Activated CD4-positive, alpha-beta memory T cell treated with anti-CD3 and anti-CD28 coated beads, Interleukin-2, amount 10 ng/mL, durations not matched to agents 7 days and 5 days (primary cell): ENCODE data around the gene SNRK. TPM values are rescaled to one million over a fixed set of nuclear protein-coding genes. Genes with fewer than 3 reads are reported as not detected.

ENCODE experiments used
- CTCF ChIA-PET: fragments of 350-600 bp; sonication (Branson Sonifier 250); formaldehyde crosslinking; loops from one replicate; lab custom pipeline; 2021; ENCODE audit warnings: antibody characterized with exemption, inconsistent platforms; lab: Charles Lee
- POLR2A ChIA-PET: fragments of 350-600 bp; sonication (Branson Sonifier 250); formaldehyde crosslinking; loops from one replicate; lab custom pipeline; 2021; ENCODE audit warnings: antibody characterized with exemption; lab: Charles Lee
- DNase-seq: peaks from one replicate; pipeline ENCODE4 v3.0.0-alpha.2; 2020
- H3K27ac Mint-ChIP-seq: one replicate; pipeline ENCODE4 v1.8.0; 2021; ENCODE audit warnings: mild to moderate bottlenecking, mixed read lengths
- H3K27me3 Mint-ChIP-seq: one replicate; pipeline ENCODE4 v1.8.0; 2021; ENCODE audit warnings: mixed read lengths
- H3K36me3 Mint-ChIP-seq: one replicate; pipeline ENCODE4 v1.8.0; 2021; ENCODE audit warnings: low read depth, mixed read lengths
- H3K4me1 Mint-ChIP-seq: one replicate; pipeline ENCODE4 v1.8.0; 2021; ENCODE audit warnings: mixed read lengths
- H3K4me3 Mint-ChIP-seq: one replicate; pipeline ENCODE4 v1.8.0; 2021; ENCODE audit warnings: mild to moderate bottlenecking, mixed read lengths
- H3K9me3 Mint-ChIP-seq: one replicate; pipeline ENCODE4 v1.8.0; 2021; ENCODE audit warnings: mixed read lengths
- total RNA-seq, 2 experiments: library from RNA; stranded (reverse); gene quantifications; one replicate each; pipeline ENCODE4 v1.2.3, GENCODE V29; 2021

Gene SNRK
- total RNA-seq, 2 experiments from 2014 or later, result 71.0 to 73.1 TPM

DNA sequence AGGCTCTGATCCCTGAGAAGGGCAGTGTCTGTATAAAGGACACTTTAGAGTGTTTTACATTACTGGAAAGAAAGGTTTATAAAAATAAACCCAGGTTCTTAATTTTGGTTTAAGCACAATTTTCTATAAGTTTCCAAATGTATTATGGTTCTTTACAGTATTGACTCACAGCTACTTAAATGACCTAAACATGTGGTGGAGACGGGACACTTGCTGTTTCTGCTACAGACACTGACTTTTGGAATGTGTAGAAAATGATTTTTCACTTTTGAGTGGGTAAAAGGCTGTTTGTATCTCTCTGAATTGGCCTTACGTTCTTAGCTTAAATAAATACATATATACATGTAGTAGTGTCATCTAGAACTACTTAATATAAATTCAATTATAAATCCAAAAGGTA lies 55.4 kb downstream of the SNRK start:
- ChIA-PET CTCF (no interaction called here), POLR2A (no interaction called here)
- Mint-ChIP-seq H3K27me3 (no peaks in the 10 kb centered on the region), H3K36me3 (peaks cover 95% of the 10 kb centered on the region), H3K4me1 (peaks cover 49% of the 10 kb centered on the region), H3K4me3 (no peak overlapping the region), H3K9me3 (peaks cover 16% of the 10 kb centered on the region), H3K27ac (no peak overlapping the region)
- no peak for DNase-seq

DNA sequence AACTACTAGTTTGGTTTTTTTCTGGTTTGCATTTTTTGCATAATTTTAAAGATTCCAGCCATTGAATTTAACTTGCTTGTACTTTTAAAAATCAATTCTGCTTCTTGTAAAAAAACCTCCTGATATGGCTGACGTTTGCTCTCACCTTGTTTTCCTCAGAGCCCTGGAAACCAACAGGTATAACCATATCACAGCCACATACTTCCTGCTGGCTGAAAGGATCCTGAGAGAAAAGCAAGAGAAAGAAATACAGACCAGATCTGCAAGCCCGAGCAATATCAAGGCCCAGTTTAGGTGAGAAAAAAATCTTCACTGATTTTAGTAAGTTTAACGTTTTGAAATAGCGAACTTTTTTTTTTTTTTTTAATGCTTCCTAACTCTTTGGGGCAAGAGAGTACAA lies 56.8 kb downstream of the SNRK start:
- CTCF ChIA-PET, result no interaction called here
- peaks cover 12% of the 10 kb centered on the region for H3K9me3 Mint-ChIP-seq
- H3K4me1 Mint-ChIP-seq, result peaks cover 61% of the 10 kb centered on the region
- no peak for DNase-seq
- peak overlapping the region; percentile 3 for H3K27ac Mint-ChIP-seq
- H3K36me3 Mint-ChIP-seq, result peaks cover 95% of the 10 kb centered on the region
- H3K4me3 Mint-ChIP-seq, result no peak overlapping the region
- H3K27me3 Mint-ChIP-seq, result no peaks in the 10 kb centered on the region
- POLR2A ChIA-PET, result interaction anchor here (1.5 kb wide), 1 partner anchor 46 kb away, joined by 4 read pairs; no protein-coding TSS in a partner anchor

DNA sequence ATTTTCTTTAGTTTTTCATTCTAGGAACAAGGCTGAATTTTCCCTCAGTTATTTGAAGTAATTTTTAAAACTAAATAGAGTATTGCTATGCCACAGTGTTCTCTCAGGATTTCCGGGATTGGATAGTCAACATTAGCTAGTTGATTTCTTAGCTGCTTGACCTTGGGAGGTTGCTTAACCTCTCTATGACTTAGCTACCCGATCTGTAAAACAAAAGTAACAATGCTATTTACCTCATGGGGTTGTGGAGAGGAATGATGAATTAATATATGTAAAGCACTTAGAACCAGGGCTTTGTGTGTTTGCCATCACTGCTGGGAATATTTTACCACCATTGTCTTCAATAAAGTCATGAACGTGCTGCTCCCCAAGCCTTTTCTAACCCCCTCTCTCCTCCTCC lies 57.5 kb downstream of the SNRK start:
- Mint-ChIP-seq H3K27ac (no peak overlapping the region), H3K4me1 (peaks cover 68% of the 10 kb centered on the region), H3K9me3 (peaks cover 7% of the 10 kb centered on the region), H3K36me3 (peaks cover 95% of the 10 kb centered on the region), H3K4me3 (no peak overlapping the region), H3K27me3 (no peaks in the 10 kb centered on the region)
- CTCF ChIA-PET, result interaction anchor here (1.4 kb wide), 1 partner anchor 44 kb away, joined by 3 read pairs; no protein-coding TSS in a partner anchor
- DNase-seq, result no peak
- POLR2A ChIA-PET, result interaction anchor here (1.5 kb wide), 1 partner anchor 46 kb away, joined by 4 read pairs; no protein-coding TSS in a partner anchor

DNA sequence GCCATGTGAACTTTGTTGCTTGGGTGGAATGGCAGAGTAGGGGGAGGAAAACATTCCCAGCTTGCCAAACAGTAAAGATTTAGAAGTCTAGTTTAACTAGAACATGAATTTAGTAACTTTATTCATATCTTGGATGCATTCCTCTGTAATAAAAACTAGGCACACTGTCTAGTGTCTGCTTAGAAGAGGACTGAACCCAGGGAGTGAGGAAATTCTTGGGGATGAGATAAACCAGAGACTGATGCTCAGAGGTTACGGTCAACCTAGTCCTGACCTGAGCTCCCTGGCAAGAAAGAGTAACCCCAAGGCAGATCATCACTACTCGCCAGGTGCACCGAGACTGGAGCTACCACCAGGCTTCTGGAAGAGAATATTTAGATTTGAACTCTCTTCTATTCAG lies 58.2 kb downstream of the SNRK start:
- H3K27ac Mint-ChIP-seq, result peak overlapping the region; percentile 45
- POLR2A ChIA-PET, result interaction anchor here (1.1 to 4.1 kb wide), 4 partner anchors 45 to 278 kb away, joined by 3 to 43 read pairs (median 23); partner anchors contain the start of genes ANO10 and SNRK
- no peak overlapping the region for H3K4me3 Mint-ChIP-seq

DNA sequence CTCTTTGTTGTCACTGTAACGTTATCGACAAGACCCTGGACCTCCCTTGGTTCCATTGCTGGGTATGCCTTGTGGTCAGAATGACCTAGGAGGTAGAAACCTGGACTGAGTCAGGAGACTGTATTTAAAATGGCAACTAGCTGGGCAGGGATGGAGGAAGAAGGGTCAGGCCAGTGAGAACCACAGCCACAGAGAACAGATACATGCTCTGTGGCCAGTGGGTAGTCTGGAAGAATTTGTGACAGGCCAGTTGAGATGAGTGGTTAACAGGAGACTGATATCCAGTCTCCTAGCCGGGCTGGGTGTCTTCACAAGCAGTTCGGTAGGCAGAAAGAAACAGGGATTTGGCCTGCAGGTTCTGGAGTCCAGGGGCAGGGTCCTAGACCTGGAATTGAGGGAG lies 58.9 kb downstream of the SNRK start:
- H3K27ac Mint-ChIP-seq, result peak overlapping the region; percentile 89
- no peaks in the 10 kb centered on the region for H3K27me3 Mint-ChIP-seq
- peaks cover 67% of the 10 kb centered on the region for H3K4me1 Mint-ChIP-seq
- DNase-seq, result no peak
- ChIA-PET POLR2A (interaction anchor here (1.1 to 4.1 kb wide), 7 partner anchors 44 to 277 kb away, joined by 3 to 43 read pairs (median 21); partner anchors contain the start of genes ANO10 and SNRK), CTCF (interaction anchor here (0.8 to 1.9 kb wide), 4 partner anchors 45 to 183 kb away, joined by 3 to 5 read pairs (median 4); no protein-coding TSS in a partner anchor)
- H3K36me3 Mint-ChIP-seq, result peaks cover 97% of the 10 kb centered on the region
- H3K9me3 Mint-ChIP-seq, result no peaks in the 10 kb centered on the region
- no peak overlapping the region for H3K4me3 Mint-ChIP-seq

More for the DNA sequence above, 58.2 kb downstream of the SNRK start:
- CTCF ChIA-PET, result interaction anchor here (0.8 to 1.4 kb wide), 3 partner anchors 45 to 182 kb away, joined by 3 to 4 read pairs (median 3); no protein-coding TSS in a partner anchor
- peaks cover 95% of the 10 kb centered on the region for H3K36me3 Mint-ChIP-seq
- DNase-seq, result no peak
- peaks cover 72% of the 10 kb centered on the region for H3K4me1 Mint-ChIP-seq
- H3K27me3 Mint-ChIP-seq, result no peaks in the 10 kb centered on the region
- H3K9me3 Mint-ChIP-seq, result peaks cover 6% of the 10 kb centered on the region

DNA sequence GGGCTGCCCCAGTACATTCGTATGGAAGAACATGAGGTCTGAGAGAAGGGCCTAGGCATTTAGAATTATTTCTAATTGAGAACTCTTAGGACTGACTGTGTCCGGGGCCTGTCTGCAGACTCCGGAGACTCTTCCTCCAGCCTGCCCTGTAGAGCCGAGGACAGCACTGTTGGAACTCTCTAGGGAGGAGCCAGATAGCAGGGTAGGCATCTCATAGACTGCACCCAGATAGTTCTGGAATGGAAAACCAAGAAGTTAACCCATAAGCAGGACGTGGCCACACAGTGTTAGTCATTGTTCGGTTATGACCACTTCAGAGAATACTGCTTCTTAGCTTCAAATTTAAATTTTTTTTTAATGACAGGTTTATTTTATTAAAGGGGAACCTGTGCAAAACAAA lies 59.5 kb downstream of the SNRK start:
- Mint-ChIP-seq H3K36me3 (peaks cover 97% of the 10 kb centered on the region), H3K9me3 (peaks cover 5% of the 10 kb centered on the region), H3K4me1 (peaks cover 68% of the 10 kb centered on the region), H3K27ac (peak overlapping the region; percentile 89), H3K4me3 (no peak overlapping the region), H3K27me3 (no peaks in the 10 kb centered on the region)
- POLR2A ChIA-PET, result interaction anchor here (1.1 to 4.1 kb wide), 8 partner anchors 10 to 276 kb away, joined by 3 to 43 read pairs (median 16); partner anchors contain the start of genes ANO10 and SNRK
- CTCF ChIA-PET, result interaction anchor here (0.5 to 1.9 kb wide), 4 partner anchors 55 to 157 kb away, joined by 5 to 9 read pairs (median 6); partner anchors contain the start of gene SNRK
- peak; percentile 45 for DNase-seq

DNA sequence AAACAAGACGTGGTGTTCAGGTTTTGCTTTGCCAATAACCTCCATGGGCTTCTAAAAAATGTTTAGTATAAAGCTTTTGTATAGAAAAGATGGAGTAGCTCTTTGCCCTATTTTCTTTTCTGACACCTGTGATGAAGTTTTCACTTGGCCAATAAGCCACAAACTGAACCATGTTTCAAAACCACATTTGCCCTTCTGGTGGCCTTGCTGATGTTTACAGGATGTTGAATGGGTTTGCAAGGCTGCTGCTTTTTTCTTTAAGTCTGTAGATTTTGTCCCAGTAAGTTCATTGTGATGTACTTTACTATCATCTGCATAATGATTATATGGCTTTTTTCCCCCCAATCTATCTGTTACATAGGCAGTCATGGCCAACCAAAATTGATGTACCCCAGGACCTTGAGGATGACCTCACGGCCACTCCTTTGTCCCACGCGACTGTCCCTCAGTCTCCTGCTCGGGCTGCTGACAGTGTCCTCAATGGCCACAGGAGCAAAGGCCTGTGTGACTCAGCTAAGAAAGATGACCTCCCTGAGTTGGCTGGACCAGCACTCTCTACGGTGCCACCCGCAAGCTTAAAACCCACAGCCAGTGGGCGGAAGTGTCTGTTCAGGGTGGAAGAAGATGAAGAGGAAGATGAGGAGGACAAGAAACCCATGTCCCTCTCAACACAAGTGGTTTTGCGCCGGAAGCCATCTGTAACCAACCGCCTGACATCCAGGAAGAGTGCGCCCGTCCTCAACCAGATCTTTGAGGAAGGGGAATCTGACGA lies 60.8 kb downstream of the SNRK start:
- peak overlapping the region; percentile 35 for H3K4me3 Mint-ChIP-seq
- no peaks in the 10 kb centered on the region for H3K27me3 Mint-ChIP-seq
- peak; percentile 75 for DNase-seq
- H3K4me1 Mint-ChIP-seq, result peaks cover 71% of the 10 kb centered on the region
- peak overlapping the region; percentile 87 for H3K27ac Mint-ChIP-seq
- ChIA-PET POLR2A (interaction anchor here (0.6 to 4.1 kb wide), 14 partner anchors 9 to 321 kb away, joined by 3 to 43 read pairs (median 8); partner anchors contain the start of gene SNRK), CTCF (interaction anchor here (1.1 to 1.9 kb wide), 5 partner anchors 9 to 156 kb away, joined by 3 to 9 read pairs (median 6); partner anchors contain the start of gene SNRK)
- H3K9me3 Mint-ChIP-seq, result peaks cover 17% of the 10 kb centered on the region
- peaks cover 98% of the 10 kb centered on the region for H3K36me3 Mint-ChIP-seq

DNA sequence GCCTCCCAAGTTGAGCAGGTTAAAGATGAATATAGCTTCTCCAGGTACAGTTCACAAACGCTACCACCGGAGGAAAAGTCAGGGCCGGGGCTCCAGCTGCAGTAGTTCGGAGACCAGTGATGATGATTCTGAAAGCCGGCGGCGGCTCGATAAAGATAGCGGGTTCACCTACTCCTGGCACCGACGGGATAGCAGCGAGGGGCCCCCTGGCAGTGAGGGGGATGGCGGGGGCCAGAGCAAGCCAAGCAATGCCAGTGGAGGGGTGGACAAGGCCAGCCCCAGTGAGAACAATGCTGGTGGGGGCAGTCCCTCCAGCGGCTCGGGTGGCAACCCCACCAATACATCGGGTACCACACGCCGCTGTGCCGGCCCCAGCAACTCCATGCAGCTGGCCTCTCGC lies 61.4 kb downstream of the SNRK start:
- peaks cover 65% of the 10 kb centered on the region for H3K4me1 Mint-ChIP-seq
- CTCF ChIA-PET, result interaction anchor here (1.4 kb wide), 1 partner anchor 30 kb away, joined by 6 read pairs; no protein-coding TSS in a partner anchor
- H3K36me3 Mint-ChIP-seq, result peaks cover 98% of the 10 kb centered on the region

DNA sequence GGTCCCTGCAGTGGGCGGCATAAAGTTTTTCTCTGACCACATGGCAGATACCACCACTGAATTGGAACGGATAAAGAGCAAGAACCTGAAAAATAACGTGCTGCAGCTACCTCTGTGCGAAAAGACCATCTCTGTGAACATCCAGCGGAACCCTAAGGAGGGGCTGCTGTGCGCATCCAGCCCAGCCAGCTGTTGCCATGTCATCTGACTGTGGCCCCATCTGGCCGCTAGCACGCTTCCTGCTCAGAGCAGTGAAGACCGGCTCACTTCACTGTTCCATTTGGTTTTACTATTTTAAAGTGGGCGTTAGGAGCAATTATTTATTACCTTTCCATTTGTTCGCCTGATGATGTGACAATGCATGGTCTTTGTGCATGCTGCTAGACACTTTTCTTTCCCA lies 62.0 kb downstream of the SNRK start:
- H3K9me3 Mint-ChIP-seq, result peaks cover 27% of the 10 kb centered on the region
- no peak overlapping the region for H3K4me3 Mint-ChIP-seq
- peaks cover 59% of the 10 kb centered on the region for H3K4me1 Mint-ChIP-seq
- CTCF ChIA-PET, result no interaction called here
- no peaks in the 10 kb centered on the region for H3K27me3 Mint-ChIP-seq
- POLR2A ChIA-PET, result interaction anchor here (3.0 to 4.1 kb wide), 3 partner anchors 8 to 51 kb away, joined by 10 to 43 read pairs (median 21); no protein-coding TSS in a partner anchor
- H3K27ac Mint-ChIP-seq, result peak overlapping the region; percentile 44
- H3K36me3 Mint-ChIP-seq, result peaks cover 97% of the 10 kb centered on the region
- no peak for DNase-seq

More for the DNA sequence above, 61.4 kb downstream of the SNRK start:
- peaks cover 22% of the 10 kb centered on the region for H3K9me3 Mint-ChIP-seq
- POLR2A ChIA-PET, result interaction anchor here (2.7 to 4.1 kb wide), 7 partner anchors 8 to 185 kb away, joined by 10 to 43 read pairs (median 21); partner anchors contain the start of gene SNRK
- DNase-seq, result no peak
- H3K27me3 Mint-ChIP-seq, result no peaks in the 10 kb centered on the region
- H3K27ac Mint-ChIP-seq, result peak overlapping the region; percentile 87
- H3K4me3 Mint-ChIP-seq, result peak overlapping the region; percentile 35

DNA sequence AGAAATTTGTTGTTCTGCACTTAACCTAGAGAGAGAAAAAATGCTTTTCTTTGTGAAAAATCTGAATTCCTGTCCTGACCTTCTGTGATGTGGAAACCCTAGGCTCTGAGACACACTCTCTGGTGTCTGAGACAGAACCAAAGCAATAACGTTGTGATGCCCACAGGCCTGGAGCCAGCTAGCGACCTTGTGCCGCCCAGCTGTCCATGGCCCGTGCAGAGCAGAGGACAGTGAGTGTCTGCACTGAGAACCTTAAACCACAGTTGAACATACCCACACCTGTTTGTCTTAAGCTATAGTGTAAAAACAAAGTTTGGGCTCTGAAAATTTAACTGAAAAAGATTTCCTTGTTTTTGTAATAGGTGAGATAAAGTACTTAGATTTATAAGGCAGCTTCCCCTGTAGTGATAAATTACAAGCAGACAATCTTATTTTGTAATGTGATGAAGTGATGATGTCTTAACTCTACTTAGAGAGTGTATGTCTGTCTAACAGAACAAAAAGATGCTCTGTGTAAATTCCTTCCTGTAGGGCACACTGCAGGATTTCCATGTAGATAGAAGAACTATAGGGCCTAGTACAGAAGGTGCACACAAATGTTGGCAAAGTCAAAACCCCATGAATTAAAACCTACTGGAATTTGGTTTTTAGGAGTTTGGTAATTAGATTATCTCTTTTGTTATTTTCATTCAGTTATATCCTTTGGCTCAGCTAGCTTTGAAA lies 62.7 kb downstream of the SNRK start:
- Mint-ChIP-seq H3K27me3 (no peaks in the 10 kb centered on the region), H3K27ac (peak overlapping the region; percentile 37), H3K36me3 (peaks cover 97% of the 10 kb centered on the region), H3K4me1 (peaks cover 52% of the 10 kb centered on the region), H3K9me3 (peaks cover 34% of the 10 kb centered on the region), H3K4me3 (no peak overlapping the region)
- no peak for DNase-seq
- ChIA-PET POLR2A (no interaction called here), CTCF (no interaction called here)

DNA sequence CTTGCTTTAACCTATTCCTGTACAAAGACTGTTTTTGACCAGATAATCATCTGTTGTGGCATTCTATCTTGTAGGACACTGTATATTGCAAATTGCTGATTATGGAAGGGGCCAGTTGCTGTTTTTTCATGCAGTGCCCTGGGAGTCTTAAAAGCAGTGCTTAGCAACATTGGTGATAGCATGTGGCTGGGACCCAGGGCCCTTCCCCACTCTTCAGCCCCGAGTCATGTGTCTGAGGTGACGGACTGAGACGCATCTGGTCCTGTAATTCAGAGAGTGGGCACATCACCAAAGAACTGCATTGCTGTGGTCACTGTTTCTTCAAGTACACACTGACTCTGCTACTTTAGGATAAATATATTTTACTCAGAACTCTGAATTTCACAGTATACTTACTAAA lies 63.4 kb downstream of the SNRK start:
- Mint-ChIP-seq H3K9me3 (peaks cover 41% of the 10 kb centered on the region), H3K36me3 (peaks cover 97% of the 10 kb centered on the region), H3K4me1 (peaks cover 47% of the 10 kb centered on the region), H3K27ac (no peak overlapping the region), H3K4me3 (no peak overlapping the region), H3K27me3 (no peaks in the 10 kb centered on the region)
- DNase-seq, result no peak
- ChIA-PET CTCF (interaction anchor here (1.7 kb wide), 1 partner anchor 28 kb away, joined by 5 read pairs; no protein-coding TSS in a partner anchor), POLR2A (no interaction called here)

DNA sequence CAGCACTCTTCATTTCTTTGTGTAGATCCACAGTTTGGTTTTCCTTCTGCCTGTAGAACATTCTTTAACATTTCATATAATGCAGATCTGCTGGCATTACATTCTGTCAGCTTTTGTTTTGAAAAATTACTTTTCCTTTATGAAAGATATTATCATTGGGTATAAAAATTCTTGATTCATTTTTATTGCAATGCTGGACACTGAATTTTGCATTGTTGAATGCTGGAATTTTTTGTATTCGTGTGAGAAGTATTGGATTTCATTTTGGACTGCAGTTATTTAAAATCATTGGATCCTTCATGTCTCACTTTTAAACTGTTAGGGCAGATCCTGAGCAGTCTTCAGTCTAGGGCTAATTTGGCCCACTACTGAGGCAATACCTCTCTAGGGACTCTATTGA lies 67.1 kb downstream of the SNRK start:
- Mint-ChIP-seq H3K36me3 (peaks cover 88% of the 10 kb centered on the region), H3K27me3 (no peaks in the 10 kb centered on the region)

More for the DNA sequence above, 67.1 kb downstream of the SNRK start:
- POLR2A ChIA-PET, result no interaction called here
- Mint-ChIP-seq H3K27ac (no peak overlapping the region), H3K4me3 (no peak overlapping the region), H3K4me1 (peaks cover 14% of the 10 kb centered on the region), H3K9me3 (peaks cover 66% of the 10 kb centered on the region)
- DNase-seq, result no peak
- CTCF ChIA-PET, result no interaction called here
